Lower leg skin (tissue), 3 donors: Measurements from ENCODE around the gene NTM.

Experiments used
- POLR2A ChIP-seq, 2 donors: fragments of 450-650 bp; IDR thresholded peaks; one replicate each; pipeline ENCODE4 v1.6.1; 2016 to 2017; ENCODE audit warnings: antibody characterized with exemption in 2 of 2, mild to moderate bottlenecking in 1 of 2, moderate library complexity in 1 of 2
- TF ChIP-seq, protein P1 (sequence below), 3 donors: fragments of 450-650 bp; IDR thresholded peaks; one replicate each; pipeline ENCODE4 v1.5.1; 2016; ENCODE audit warnings: antibody characterized with exemption in 3 of 3, mild to moderate bottlenecking in 3 of 3, moderate library complexity in 2 of 3

GRCh38 chr11:132030896-132031295 lies 660.5 kb downstream of the NTM start:
- TF ChIP-seq, protein P1, sequence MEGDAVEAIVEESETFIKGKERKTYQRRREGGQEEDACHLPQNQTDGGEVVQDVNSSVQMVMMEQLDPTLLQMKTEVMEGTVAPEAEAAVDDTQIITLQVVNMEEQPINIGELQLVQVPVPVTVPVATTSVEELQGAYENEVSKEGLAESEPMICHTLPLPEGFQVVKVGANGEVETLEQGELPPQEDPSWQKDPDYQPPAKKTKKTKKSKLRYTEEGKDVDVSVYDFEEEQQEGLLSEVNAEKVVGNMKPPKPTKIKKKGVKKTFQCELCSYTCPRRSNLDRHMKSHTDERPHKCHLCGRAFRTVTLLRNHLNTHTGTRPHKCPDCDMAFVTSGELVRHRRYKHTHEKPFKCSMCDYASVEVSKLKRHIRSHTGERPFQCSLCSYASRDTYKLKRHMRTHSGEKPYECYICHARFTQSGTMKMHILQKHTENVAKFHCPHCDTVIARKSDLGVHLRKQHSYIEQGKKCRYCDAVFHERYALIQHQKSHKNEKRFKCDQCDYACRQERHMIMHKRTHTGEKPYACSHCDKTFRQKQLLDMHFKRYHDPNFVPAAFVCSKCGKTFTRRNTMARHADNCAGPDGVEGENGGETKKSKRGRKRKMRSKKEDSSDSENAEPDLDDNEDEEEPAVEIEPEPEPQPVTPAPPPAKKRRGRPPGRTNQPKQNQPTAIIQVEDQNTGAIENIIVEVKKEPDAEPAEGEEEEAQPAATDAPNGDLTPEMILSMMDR (IDR thresholded peaks at IDR 0.05) = no peak
- no peak for TF ChIP-seq POLR2A (IDR thresholded peaks at IDR 0.05)
